ENCODE measurements around the gene OGN.
"Not testable (repeated sequence)": the region's sequence is repeated elsewhere in the genome, so short reads cannot be mapped to it uniquely, and the experiment has no call there.

OGN gene

GRCh38 chr9:92404042-92404836, at the start of gene OGN:
Gene OGN, minus strand, starts transcription at chr9:92404578. Its CDS starts 1,171 bp downstream, at chr9:92403407.
- DNase-seq = no peak

- DNase-seq = no peak
Measured at GRCh38 chr9:92446536-92446935, 42.2 kb upstream of the OGN start.

GRCh38 chr9:92444841-92445240, 40.5 kb upstream of the OGN start:
- no peak for DNase-seq

- DNase-seq = no peak
Measured at GRCh38 chr9:92440751-92441046, 36.3 kb upstream of the OGN start.

- DNase-seq = no peak
Measured at GRCh38 chr9:92439921-92440750, 35.8 kb upstream of the OGN start.

- DNase-seq = no peak
Measured at GRCh38 chr9:92438900-92439526, 34.6 kb upstream of the OGN start.

- no peak for DNase-seq
Measured at GRCh38 chr9:92435263-92435662, 30.9 kb upstream of the OGN start.

- DNase-seq = no peak
Measured at GRCh38 chr9:92432972-92433548, 28.7 kb upstream of the OGN start.

GRCh38 chr9:92432350-92432749, 28.0 kb upstream of the OGN start:
- DNase-seq = no peak

GRCh38 chr9:92429836-92430235, 25.5 kb upstream of the OGN start:
- DNase-seq = no peak

- no peak for DNase-seq
Measured at GRCh38 chr9:92426501-92427145, 22.2 kb upstream of the OGN start.

- DNase-seq = no peak
Measured at GRCh38 chr9:92425474-92425873, 21.1 kb upstream of the OGN start.

- DNase-seq = no peak
Measured at GRCh38 chr9:92424340-92424739, 20.0 kb upstream of the OGN start, which contains the start of gene OMD. Gene OMD, minus strand, starts transcription at chr9:92424471. Its CDS starts 6,913 bp downstream, at chr9:92417558.

GRCh38 chr9:92423612-92424011, 19.2 kb upstream of the OGN start:
- DNase-seq = no peak

- DNase-seq = no peak
Measured at GRCh38 chr9:92422611-92423338, 18.4 kb upstream of the OGN start.

- no peak for DNase-seq
Measured at GRCh38 chr9:92414566-92414965, 10.2 kb upstream of the OGN start.

- not testable (repeated sequence) for DNase-seq
Measured at GRCh38 chr9:92411157-92411556, 6.8 kb upstream of the OGN start.

- DNase-seq = no peak
Measured at GRCh38 chr9:92408747-92409478, 4.5 kb upstream of the OGN start.

- DNase-seq = no peak
Measured at GRCh38 chr9:92407818-92408217, 3.4 kb upstream of the OGN start.

- peak in 1 of 4 experiments; percentile 5 for DNase-seq
Measured at GRCh38 chr9:92406477-92406876, 2.1 kb upstream of the OGN start.

- DNase-seq = no peak
Measured at GRCh38 chr9:92405818-92406217, 1.4 kb upstream of the OGN start.
